ENCODE results near the gene SRC. TPM values are rescaled to one million over a fixed set of nuclear protein-coding genes. Genes with fewer than 3 reads are reported as not detected.

The SRC gene
- total and polyA plus RNA-seq, 2 experiments from 2014 or later = 8.0 to 25.9 TPM

DNA sequence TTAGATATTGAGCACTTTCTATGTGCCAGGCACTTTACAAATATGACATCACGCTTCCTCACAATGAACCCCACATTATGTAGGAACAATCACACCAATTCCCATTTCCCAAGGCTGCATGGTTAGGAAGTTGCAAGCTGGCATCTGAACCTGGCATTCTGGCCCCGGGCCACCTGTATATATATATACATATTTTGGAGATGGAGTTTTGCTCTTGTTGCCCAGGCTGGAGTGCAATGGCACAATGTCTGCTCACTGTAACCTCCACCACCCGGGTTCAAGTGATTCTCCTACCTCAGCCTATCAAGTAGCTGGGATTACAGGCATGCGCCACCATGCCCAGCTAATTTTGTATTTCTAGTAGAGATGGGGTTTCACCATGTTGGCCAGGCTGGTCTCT, 30.4 kb downstream of the SRC start:
- H3K36me3 ChIP-seq (ENCODE audit: insufficient read depth) = 0 out of 2 replicates have a peak, but pooled peaks cover 4% of the 10 kb centered on the region
- H3K9me3 Mint-ChIP-seq = no peaks in the 10 kb centered on the region; the same call in 2 of the 3 replicates
- H3K4me2 ChIP-seq = no peak overlapping the region
- peaks cover 12% of the 10 kb centered on the region for H3K4me1 Mint-ChIP-seq
- ATAC-seq (no peak), DNase-seq (ENCODE audit: low spot score) (no peak)
- no peak for TF ChIP-seq EZH2phosphoT487 (IDR thresholded peaks at IDR 0.05; ENCODE audit: unreplicated experiment)
- TF ChIP-seq REST (IDR thresholded peaks at IDR 0.05; ENCODE audit: unreplicated experiment) = no peak
- no peak overlapping the region for H3K27ac Mint-ChIP-seq
- no peak overlapping the region for H3K4me3 Mint-ChIP-seq
- peaks cover 16% of the 10 kb centered on the region; the same call in 1 of the 3 replicates for H3K36me3 Mint-ChIP-seq (ENCODE audit: low read depth)
- H3K27me3 Mint-ChIP-seq (ENCODE audit: insufficient read depth, low read depth, poor library complexity) = peaks cover 2% of the 10 kb centered on the region
- H3K27ac ChIP-seq (ENCODE audit: low read depth) = no peak overlapping the region
- H4K20me1 ChIP-seq (replicated peaks; ENCODE audit: insufficient read depth) = peaks cover 18% of the 10 kb centered on the region; the same call in 1 of the 2 replicates
- H3F3A ChIP-seq (replicated peaks; ENCODE audit: low read depth) = peaks cover 17% of the 10 kb centered on the region; the same call in 1 of the 2 replicates
- H3K79me2 ChIP-seq (replicated peaks; ENCODE audit: insufficient read depth) = peaks cover 31% of the 10 kb centered on the region
- no peaks in the 10 kb centered on the region for H3K9me2 ChIP-seq (ENCODE audit: insufficient read depth)
- H3K4me1 ChIP-seq (ENCODE audit: insufficient read depth) = peaks cover 9% of the 10 kb centered on the region; the same call in 1 of the 2 replicates
- no peak overlapping the region for H3K4me3 ChIP-seq
- no peak overlapping the region for H2AFZ ChIP-seq
- no peaks in the 10 kb centered on the region for H3K27me3 ChIP-seq (ENCODE audit: insufficient read depth)

DNA sequence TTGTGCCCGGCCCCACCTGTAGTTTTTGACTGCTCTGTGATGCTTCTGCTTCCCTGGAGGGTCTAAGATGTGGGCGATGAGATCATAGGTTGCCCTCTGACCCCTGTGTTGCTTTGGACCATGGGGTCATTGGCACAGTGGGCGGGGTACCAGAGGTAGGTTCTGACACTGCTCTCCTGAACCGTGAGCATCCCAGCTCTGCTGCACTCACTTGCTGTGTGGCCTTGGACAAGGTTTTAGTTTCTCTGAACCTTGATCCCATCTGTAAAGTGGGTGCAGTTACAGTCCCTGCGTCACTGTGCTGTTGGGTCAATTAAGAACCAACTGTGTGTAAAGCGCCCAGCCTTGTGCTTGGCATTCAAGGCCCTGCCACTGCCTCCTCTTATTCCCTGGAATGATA, 30.9 kb downstream of the SRC start:
- Mint-ChIP-seq H3K9me3 (no peaks in the 10 kb centered on the region; the same call in 2 of the 3 replicates), H3K36me3 (ENCODE audit: low read depth) (peaks cover 16% of the 10 kb centered on the region; the same call in 1 of the 3 replicates), H3K27me3 (ENCODE audit: insufficient read depth, low read depth, poor library complexity) (peaks cover 2% of the 10 kb centered on the region), H3K27ac (no peak overlapping the region), H3K4me3 (no peak overlapping the region), H3K4me1 (peaks cover 12% of the 10 kb centered on the region)
- Histone ChIP-seq H3K36me3 (ENCODE audit: insufficient read depth) (0 out of 2 replicates have a peak, but pooled peaks cover 4% of the 10 kb centered on the region), H3K9me2 (ENCODE audit: insufficient read depth) (no peaks in the 10 kb centered on the region), H3K4me1 (ENCODE audit: insufficient read depth) (peaks cover 9% of the 10 kb centered on the region; the same call in 1 of the 2 replicates), H3K4me3 (no peak overlapping the region), H3K79me2 (replicated peaks; ENCODE audit: insufficient read depth) (peaks cover 26% of the 10 kb centered on the region), H4K20me1 (replicated peaks; ENCODE audit: insufficient read depth) (peaks cover 18% of the 10 kb centered on the region; the same call in 1 of the 2 replicates), H3K27me3 (ENCODE audit: insufficient read depth) (no peaks in the 10 kb centered on the region), H2AFZ (no peak overlapping the region), H3F3A (replicated peaks; ENCODE audit: low read depth) (peaks cover 17% of the 10 kb centered on the region; the same call in 1 of the 2 replicates), H3K27ac (ENCODE audit: low read depth) (no peak overlapping the region), H3K4me2 (no peak overlapping the region)
- no peak for ATAC-seq
- no peak for TF ChIP-seq NANOG (IDR thresholded peaks at IDR 0.05; ENCODE audit: borderline replicate concordance)
- no peak for TF ChIP-seq REST (IDR thresholded peaks at IDR 0.05; ENCODE audit: unreplicated experiment)
- TF ChIP-seq JUNB (IDR thresholded peaks at IDR 0.05; ENCODE audit: unreplicated experiment) = no peak
- TF ChIP-seq ZNF114 (CRISPR knock-in tag; IDR thresholded peaks at IDR 0.05) = no peak
- TF ChIP-seq ZNF331 (CRISPR knock-in tag; IDR thresholded peaks at IDR 0.05; ENCODE audit: low read depth) = no peak
- TF ChIP-seq, protein P1, sequence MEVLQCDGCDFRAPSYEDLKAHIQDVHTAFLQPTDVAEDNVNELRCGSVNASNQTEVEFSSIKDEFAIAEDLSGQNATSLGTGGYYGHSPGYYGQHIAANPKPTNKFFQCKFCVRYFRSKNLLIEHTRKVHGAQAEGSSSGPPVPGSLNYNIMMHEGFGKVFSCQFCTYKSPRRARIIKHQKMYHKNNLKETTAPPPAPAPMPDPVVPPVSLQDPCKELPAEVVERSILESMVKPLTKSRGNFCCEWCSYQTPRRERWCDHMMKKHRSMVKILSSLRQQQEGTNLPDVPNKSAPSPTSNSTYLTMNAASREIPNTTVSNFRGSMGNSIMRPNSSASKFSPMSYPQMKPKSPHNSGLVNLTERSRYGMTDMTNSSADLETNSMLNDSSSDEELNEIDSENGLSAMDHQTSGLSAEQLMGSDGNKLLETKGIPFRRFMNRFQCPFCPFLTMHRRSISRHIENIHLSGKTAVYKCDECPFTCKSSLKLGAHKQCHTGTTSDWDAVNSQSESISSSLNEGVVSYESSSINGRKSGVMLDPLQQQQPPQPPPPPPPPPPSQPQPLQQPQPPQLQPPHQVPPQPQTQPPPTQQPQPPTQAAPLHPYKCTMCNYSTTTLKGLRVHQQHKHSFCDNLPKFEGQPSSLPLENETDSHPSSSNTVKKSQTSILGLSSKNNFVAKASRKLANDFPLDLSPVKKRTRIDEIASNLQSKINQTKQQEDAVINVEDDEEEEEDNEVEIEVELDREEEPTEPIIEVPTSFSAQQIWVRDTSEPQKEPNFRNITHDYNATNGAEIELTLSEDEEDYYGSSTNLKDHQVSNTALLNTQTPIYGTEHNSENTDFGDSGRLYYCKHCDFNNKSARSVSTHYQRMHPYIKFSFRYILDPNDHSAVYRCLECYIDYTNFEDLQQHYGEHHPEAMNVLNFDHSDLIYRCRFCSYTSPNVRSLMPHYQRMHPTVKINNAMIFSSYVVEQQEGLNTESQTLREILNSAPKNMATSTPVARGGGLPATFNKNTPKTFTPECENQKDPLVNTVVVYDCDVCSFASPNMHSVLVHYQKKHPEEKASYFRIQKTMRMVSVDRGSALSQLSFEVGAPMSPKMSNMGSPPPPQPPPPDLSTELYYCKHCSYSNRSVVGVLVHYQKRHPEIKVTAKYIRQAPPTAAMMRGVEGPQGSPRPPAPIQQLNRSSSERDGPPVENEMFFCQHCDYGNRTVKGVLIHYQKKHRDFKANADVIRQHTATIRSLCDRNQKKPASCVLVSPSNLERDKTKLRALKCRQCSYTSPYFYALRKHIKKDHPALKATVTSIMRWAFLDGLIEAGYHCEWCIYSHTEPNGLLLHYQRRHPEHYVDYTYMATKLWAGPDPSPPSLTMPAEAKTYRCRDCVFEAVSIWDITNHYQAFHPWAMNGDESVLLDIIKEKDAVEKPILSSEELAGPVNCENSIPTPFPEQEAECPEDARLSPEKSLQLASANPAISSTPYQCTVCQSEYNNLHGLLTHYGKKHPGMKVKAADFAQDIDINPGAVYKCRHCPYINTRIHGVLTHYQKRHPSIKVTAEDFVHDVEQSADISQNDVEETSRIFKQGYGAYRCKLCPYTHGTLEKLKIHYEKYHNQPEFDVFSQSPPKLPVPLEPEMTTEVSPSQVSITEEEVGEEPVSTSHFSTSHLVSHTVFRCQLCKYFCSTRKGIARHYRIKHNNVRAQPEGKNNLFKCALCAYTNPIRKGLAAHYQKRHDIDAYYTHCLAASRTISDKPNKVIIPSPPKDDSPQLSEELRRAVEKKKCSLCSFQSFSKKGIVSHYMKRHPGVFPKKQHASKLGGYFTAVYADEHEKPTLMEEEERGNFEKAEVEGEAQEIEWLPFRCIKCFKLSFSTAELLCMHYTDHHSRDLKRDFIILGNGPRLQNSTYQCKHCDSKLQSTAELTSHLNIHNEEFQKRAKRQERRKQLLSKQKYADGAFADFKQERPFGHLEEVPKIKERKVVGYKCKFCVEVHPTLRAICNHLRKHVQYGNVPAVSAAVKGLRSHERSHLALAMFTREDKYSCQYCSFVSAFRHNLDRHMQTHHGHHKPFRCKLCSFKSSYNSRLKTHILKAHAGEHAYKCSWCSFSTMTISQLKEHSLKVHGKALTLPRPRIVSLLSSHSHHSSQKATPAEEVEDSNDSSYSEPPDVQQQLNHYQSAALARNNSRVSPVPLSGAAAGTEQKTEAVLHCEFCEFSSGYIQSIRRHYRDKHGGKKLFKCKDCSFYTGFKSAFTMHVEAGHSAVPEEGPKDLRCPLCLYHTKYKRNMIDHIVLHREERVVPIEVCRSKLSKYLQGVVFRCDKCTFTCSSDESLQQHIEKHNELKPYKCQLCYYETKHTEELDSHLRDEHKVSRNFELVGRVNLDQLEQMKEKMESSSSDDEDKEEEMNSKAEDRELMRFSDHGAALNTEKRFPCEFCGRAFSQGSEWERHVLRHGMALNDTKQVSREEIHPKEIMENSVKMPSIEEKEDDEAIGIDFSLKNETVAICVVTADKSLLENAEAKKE (CRISPR knock-in tag; IDR thresholded peaks at IDR 0.05) = no peak
- DNase-seq (ENCODE audit: low spot score) = no peak
